GM21423 (cell line): Measurements from ENCODE around the gene TRAK1.
A peak's percentile ranks its signal among the peaks of the same experiment; 100 is the strongest.

Experiments
- ATAC-seq: cut with Tn5 transposase; IDR thresholded peaks from one replicate; pipeline ENCODE4 v1.9.1; 2021; ENCODE audit warnings: mild to moderate bottlenecking, moderate library complexity; ENCODE audit not compliant: unreplicated experiment

Gene TRAK1

DNA sequence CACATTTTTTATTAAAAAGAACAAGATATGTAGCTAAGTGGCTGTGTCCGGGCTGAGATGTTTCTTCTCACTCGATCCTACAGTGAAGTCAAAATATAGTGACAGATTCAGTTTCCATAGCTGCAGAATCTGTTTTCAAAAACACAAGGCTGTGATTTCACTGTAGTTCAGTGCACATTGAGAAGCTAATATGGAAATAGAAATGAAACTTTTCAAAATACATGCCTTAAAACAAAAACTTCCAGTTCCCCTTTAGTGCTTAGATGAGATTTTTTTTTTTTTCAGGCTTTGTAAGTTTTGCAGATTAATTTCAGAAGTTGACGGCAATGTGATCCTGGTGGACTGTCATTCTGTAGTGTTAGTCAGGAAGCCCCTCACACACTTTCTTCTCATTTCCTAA, 23.8 kb upstream of the TRAK1 start:
- ATAC-seq, result peak; percentile 86

DNA sequence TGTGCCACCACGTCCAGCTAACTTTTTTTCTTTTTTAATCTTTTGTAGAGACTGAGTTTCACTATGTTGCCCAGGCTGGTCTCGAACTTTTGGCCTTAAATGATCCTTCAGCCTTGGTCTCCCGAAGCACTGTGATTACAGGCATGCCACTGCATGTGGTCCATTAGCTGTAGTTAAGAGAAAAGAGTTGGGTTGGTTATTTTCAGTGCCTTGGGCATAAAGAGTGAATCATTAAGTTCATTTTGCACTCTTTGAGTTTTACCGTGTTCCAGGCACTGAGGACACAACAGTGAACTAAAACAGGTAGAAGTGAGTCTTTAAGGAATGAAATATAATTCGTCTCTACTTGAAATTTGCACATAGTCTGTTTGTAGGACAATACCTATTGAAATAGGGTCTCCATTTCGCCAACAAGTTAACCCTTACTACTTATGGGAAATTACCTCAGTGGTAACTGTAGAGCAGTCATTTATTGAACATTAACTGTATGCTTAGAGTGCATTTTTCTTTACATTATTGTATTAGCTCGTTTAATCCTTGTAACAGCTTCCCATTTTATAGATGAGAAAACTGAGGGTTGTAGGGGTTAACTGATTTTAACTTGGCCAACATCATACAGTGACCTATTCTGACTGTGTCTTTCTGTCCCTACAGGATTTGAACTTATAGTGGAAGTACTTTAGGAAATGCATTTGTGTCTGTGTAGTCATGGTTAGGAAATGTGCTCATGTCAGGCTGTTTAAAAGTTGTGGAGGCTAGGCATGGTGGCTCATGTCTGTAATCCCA, 22.7 kb upstream of the TRAK1 start:
- ATAC-seq, result no peak

DNA sequence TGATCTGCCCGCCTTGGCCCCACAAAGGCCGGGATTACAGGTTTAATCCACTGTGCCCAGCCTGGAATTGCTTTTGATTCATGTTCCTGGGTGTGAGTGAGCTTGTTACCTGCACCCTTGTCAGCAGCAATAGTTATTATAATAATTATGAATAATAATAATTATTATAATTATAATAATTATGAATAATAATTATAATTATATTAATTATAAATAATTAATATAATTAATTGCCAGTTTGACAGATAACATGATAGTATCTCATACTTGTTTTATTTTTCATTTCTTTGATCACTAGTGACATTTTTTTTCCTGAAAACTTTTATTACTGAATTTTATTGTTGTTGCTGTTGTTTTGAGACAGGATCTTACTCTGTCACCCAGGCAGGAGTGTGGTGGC, 21.1 kb upstream of the TRAK1 start:
- ATAC-seq, result no peak

DNA sequence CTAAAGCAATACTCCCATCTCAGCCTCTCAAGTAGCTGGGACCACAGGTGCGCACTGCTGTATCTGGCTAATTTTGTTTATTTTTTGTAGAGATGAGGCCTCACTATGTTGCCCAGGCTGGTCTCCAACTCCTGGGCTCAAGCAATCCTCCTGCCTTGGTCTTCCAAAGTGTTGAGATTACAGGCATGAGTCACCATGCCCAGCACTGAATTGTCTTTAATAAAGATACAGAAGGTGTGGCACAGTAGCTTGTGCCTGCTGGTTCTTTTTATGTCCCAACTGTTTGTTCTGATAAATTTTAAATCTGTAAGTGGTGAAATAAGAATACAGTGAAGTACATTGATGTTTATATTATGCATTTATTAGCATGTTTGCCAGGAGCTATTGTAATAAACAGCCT, 20.6 kb upstream of the TRAK1 start:
- ATAC-seq, result no peak

DNA sequence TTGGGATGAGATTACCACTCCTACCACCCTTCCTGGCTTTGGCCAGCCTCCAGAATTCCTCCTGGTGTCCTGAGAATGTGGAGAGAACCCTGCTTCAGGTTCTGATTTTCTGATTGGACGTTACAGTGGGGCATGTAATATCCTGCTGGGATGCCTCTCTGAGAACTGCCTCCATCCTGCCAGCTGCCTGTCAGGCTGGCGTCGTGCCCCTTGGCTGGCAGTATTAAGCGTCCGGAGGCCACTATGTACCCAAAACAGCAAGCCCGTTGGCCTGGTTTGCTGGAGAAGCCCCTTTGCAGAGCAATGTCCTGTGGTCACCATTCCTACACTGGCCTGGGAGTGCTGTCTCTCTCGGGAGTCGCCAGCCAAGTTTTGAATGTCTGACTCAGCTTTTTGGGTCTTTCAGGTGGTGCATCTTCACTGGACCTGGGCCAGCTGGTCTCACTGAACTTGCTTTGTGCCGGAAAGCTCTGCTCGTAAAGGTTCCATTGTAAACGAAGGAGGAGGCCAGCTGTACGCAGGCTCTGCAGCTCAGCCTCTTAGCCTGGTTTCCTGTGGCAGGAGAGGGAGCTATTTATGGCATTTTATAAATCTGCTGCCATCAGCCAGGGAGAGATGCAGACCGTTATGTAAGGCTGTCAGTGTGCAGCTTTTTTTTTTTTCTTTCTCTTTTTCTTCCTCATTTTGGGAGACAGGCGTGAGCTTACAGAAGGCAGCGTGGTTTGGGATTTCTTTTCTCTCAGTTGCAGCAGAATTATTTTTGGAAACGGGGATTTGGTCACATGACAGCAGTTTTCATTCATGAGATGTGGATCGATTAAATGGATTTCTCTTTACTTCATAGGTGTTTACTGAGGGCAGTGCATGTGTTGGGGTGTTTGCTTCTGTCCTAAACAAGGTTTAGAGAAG, 19.0 kb upstream of the TRAK1 start:
- peak; percentile 62 for ATAC-seq

DNA sequence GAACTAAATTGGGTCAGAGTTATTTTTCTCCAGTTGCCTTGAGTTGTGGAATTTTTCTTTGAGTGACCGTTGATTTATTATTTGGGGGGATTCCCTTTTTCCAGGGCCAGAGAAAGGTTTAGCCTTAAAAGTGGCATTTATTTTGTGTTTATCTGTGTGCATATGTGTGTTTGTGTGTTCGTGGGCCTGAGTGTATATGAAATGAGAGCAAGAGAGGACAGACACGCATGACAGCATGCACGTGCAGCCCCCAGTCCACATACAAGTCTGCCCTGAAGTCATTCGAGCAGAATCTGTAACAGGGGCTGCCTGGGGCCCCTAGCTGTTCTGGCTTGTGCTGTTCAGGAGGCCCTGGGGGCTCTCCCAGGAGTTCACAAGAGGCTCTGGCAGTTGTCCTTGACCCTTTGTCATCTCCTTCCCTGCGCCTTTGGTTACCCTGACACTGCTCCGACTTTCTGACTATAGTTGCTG, 18.3 kb upstream of the TRAK1 start:
- ATAC-seq, result no peak

DNA sequence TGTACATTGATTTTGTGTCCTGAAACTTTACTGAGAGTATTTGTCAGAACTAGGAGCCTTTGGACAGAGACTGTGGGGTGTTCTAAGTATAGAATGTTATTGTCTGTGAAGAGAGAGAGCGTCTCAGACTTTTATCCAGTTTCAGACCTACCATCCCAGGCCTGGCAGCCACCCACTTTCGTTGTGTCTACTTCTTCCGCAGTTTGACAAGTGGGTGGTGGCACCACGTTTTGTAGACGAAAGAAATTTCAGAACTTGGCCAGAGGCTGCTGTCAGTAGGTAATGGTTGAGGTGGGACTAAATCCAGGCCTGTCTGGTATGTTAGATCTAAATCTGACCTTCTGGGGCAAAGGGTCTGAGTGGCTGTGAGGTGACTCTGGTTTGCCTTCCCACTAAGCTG, 13.4 kb upstream of the TRAK1 start:
- no peak for ATAC-seq

DNA sequence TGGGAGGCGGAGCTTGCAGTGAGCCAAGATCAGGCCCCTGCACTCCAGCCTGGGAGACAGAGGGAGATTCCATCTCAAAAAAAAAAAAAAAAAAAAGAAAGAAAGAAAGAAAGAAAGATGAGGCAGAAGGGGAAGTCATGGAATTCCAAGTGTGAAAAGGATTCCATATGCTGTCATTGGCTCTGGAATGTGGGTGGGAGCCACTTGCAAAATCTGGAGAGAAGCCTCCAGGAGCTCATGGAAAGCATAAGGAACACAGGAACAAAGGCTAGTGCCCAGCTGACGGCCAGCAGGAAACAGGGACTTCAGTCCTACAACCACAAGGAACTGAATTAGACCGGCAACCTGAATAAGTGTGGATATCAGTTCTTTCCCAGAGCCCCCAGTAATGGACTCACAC, 12.5 kb upstream of the TRAK1 start:
- no peak for ATAC-seq

DNA sequence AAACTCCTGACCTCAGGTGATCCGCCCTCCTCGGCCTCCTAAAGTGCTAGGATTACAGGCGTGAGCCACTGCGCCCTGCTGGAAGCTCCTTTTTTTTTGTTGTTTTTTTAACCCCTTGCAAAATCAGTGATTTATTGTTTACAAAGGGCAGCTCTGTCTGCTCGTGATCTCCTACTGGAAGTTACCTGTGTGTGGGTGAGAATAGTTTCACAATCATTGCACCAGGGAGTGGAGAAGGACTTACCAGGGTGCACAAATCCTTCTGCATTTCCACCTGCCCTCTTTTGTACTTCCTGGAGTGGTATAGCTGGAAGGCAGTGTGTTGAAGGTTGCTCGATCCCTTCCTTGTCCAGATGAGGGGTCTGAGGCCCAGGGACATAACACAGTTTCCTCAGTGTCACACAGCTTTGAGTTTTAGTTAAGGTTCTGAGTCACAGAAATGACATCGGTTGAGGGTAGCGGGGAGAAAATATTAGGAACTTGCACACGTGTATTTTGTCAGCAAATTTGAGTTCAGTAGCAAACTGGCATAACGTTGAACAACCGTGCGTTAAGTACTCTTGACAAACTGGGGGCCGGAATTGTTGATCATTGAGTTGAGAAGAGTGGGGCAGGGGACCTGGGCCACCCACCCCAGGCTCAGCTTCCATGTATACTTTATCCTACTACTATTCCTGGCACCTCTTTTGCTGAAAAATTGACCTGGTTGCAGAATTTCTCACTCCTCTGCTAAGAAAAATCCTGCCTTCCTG, 11.3 kb upstream of the TRAK1 start:
- no peak for ATAC-seq

DNA sequence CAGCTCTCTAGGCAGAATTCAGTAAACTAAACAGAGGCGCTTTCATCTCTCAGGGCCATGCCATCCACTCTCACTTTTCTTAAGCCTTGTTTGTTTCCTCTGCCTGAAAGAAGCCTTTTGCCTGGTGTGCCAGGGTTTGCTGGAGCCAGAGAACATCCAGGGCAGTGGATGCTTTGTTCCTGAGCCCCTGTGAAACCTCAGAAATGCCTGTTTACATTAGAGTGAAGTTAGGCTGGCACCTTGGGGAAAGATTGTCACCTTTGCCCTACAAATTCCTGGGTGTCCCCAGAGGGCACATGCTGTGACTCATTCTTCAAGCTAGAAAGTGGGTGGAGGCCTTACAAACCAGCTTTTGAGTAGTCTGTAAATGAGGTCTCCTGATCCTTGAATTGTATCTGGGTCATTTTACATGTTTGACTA, 10.7 kb upstream of the TRAK1 start:
- no peak for ATAC-seq

DNA sequence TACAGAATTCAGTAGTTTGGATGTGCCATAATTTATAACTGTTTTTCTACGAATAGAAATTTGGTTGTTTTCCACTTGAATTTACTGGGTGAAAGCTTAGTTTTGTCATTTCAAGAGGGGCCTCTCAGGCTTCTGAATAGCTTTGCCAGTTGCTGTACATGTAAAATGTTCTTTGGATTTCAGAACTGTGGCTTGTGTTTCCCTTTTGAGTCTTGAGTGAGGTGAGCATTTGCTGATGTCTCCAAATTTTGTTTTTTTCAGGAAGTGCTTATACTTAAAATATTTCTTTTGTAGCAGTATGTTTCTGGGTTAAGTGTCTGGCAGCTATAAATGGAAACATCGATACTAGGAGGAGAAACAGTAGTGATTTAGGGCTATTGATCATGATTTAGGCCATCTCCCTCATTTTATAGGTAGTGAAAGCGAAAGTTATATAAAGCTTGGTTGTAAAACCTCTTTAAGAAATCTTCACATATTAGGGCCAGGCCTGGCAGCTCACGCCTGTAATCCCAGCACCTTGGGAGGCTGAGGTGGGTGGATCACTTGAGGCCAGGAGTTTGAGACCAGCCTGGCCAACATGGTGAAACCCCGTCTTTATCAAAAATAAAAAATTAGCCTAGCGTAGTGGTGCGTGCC, 9.2 kb upstream of the TRAK1 start:
- no peak for ATAC-seq

DNA sequence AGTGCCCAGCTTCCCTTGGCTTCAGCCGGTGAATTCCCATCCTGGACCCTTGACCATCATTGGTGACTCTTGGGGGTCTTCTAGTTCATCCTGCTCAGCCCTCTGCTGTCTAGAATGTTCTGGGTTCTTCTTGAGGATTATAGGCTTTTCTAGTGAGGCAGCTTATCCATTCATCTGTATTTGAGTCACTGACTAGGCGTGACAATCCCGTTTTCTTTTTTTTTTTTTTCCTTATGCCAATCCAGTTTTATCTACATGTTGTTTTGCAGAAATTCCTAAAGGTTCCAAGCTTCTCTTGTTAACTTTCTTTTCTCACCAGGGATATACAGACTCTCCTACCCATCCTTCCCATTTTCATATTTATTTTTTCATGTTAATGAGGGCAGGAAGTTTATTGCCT, 6.6 kb upstream of the TRAK1 start:
- ATAC-seq, result no peak

DNA sequence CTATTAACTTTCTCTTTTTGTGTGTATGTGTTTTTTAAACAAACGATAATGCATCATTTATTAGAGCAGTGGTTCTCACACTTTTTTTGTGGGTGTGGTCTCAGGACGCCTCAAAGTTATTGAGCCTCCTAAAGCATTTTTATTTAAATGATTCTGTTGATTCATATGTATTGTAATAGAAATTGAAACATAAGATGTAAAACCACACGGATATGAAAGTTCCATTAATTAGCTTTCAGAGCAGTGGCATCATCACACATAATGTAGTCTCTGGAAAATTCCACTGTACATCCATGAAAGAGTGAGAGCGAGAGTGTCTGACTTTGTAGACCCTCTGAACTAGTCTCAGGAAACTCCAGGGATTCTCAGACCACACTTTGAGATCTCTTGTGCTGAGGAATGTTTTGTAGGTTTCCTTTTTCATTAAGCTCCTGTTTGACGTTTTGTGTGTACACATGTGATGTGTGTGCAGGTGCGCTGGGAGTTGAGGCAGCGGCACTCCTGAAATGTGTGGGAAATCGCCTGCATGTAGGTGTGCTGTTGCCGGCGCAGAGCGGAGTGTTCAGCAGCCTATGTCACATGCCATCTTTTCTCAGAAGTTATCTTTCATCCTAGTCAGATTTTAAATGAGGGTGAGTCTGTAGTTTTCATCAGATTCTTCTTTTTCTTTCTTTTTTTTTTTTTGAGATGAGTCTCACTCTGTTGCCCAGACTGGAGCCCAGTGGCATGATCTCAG, 5.3 kb upstream of the TRAK1 start:
- ATAC-seq, result no peak

DNA sequence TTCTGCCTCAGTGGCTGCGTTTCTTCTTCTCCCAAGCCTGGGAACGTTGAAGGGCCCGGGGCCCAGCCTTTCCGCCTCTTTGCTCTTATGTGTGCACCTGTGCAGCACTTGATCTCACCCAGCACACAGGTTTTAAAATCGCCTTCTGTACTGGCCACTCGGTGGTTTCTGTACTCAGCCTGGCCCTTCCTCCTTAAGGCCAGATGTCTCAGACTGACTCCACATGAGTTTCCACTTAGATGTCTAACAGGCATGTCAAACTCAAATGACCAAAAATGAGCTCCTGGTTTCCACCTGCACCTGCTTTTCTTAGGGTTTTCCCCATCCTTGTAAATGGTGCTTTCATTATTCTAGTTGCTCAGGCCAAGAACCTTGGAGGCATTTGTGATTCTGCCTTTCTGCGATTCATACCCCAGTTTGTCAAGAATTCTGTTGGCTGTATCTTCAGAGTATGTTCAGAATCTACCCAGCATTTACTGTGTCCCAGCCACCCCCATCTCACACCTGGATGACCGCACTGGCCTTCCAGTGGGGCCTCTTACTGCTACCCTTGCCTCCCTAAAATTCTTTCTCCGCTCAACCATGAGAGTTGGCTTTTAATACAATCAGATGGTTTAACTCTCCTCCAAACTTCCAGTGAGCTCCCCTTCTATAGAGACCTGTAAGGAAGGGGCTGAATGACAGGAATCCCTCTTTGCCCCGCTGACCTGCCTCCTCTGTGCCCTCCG, 2.2 kb upstream of the TRAK1 start:
- no peak for ATAC-seq

DNA sequence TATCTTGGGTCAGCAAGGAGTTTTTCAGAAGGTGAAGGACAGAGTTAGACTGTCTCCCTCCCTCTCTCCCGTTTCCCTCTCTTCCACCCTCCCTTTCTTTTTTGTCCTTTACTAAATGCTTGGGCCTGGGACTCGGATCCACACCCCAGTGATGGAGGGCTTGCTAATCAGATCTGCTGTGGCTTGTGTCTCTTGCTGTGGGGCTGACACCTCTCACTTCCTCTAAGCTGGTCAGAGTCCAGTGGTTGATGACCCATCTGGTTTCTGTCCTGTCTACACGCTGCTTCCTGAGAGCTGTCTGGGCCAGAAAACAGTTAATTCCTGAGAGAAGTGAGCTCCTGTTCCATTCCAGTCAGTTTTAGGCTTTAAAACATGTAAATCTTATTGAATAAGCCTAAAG, 849 bp downstream of the TRAK1 start:
- ATAC-seq, result no peak

DNA sequence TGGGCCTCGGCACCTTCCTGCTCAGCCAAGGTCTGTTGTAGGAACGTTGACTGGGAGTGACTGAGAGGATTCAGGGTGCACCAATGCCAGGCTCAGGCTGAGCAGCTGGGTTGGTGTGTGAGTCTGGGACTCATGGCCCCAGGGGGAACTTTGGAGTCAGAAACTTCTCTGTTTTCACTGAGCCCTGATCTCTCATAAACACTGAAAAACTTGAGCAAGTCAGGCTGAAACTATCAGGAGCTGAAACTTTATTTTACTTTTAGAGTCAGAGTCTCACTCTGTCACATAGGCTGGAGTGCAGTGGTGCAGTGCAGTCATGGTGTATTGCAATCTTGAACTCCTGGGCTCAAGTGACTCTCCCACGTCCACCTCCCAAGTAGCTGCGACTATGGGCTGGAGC, 3.0 kb downstream of the TRAK1 start:
- ATAC-seq, result no peak

DNA sequence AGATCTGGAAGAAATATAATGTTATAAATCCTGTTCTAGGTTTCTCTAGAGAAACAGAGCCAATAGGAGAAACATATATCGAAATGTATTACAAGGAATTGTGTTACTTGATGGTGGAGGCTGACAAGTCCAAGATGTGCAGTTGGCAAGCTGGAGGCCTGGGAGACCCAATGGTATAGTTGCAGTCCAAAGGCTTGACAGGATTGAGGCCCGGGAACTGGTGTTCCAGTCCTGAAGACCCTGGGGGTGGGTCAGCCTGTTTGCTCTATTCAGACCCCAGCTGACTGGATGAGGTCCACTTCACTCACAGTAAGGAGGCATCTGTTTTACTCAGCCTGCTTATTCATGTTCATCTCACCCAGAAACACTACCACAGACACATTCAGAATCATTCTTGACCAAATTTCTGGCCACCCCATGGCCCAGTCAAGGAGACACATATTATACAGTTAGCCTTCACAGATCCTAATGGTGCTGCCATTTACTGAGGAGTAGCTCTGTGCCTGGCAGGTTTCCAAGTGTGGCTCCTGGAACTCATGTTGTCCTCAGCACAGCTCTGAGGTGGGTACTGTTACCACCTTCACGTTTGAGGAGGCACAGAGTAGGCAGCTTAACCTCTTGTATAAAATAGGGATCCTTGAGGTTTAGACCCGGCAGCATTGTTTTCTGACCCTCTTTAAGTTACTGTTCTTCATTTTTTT, 3.7 kb downstream of the TRAK1 start:
- no peak for ATAC-seq

DNA sequence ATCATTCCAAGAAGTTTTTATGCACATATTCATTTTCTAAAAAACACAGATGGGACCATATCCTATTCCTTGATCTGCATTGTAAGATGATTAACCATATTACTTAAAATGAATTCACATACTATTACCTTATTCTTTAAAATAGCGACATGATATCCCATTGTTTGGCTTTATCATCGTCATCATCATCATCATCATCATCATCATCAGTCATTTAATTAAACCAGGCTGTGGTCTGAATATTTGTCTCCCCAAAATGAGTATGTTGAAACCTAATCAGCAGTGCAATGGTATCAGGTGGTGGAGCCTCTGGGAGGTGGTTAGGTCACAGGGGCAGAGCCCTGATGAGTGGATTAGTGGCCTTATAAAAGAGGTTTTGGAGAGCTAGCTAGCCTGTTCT, 4.4 kb downstream of the TRAK1 start:
- ATAC-seq, result no peak
